Activated CD8-positive, alpha-beta memory T cell treated with anti-CD3 and anti-CD28 coated beads, Interleukin-2, amount 50 U/mL, for 24 hours (primary cell): Measurements from ENCODE around the gene RPAP3.
"Not testable (repeated sequence)": the region's sequence is repeated elsewhere in the genome, so short reads cannot be mapped to it uniquely, and the experiment has no call there.

ENCODE experiments used
- DNase-seq: peaks from one replicate; pipeline ENCODE4 v3.0.0-alpha.2; 2020; ENCODE audit errors: extremely low read depth

RPAP3 gene

GRCh38 chr12:47679785-47680184, 26.0 kb downstream of the RPAP3 start:
- DNase-seq, result no peak

- DNase-seq, result no peak
Measured at GRCh38 chr12:47672068-47672467, 33.8 kb downstream of the RPAP3 start.

DNA sequence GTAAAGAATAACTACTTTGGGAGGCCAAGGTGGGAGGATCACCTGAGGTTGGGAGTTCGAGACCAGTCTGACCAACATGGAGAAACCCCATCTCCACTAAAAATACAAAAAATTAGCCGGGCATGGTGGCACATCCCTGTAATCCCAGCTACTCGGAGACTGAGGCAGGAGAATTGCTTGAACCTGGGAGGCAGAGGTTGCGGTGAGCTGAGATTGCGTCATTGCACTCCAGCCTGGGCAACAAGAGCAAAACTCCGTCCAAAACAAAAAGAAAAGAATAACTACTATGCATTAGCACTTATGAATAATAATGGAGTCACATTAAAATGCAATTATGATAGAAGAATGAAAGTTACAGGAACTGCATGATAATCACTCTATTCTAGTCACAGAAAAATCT, 37.9 kb downstream of the RPAP3 start:
- not testable (repeated sequence) for DNase-seq

- no peak for DNase-seq
Measured at GRCh38 chr12:47652521-47653234, 53.2 kb downstream of the RPAP3 start.

- DNase-seq, result no peak
Measured at GRCh38 chr12:47651368-47652254, 54.2 kb downstream of the RPAP3 start.

GRCh38 chr12:47650469-47650868, 55.4 kb downstream of the RPAP3 start:
- no peak for DNase-seq

GRCh38 chr12:47649381-47649780, 56.4 kb downstream of the RPAP3 start:
- no peak for DNase-seq

- no peak for DNase-seq
Measured at GRCh38 chr12:47648056-47648579, 57.7 kb downstream of the RPAP3 start.

GRCh38 chr12:47642310-47642709, 63.5 kb downstream of the RPAP3 start:
- not testable (repeated sequence) for DNase-seq

DNA sequence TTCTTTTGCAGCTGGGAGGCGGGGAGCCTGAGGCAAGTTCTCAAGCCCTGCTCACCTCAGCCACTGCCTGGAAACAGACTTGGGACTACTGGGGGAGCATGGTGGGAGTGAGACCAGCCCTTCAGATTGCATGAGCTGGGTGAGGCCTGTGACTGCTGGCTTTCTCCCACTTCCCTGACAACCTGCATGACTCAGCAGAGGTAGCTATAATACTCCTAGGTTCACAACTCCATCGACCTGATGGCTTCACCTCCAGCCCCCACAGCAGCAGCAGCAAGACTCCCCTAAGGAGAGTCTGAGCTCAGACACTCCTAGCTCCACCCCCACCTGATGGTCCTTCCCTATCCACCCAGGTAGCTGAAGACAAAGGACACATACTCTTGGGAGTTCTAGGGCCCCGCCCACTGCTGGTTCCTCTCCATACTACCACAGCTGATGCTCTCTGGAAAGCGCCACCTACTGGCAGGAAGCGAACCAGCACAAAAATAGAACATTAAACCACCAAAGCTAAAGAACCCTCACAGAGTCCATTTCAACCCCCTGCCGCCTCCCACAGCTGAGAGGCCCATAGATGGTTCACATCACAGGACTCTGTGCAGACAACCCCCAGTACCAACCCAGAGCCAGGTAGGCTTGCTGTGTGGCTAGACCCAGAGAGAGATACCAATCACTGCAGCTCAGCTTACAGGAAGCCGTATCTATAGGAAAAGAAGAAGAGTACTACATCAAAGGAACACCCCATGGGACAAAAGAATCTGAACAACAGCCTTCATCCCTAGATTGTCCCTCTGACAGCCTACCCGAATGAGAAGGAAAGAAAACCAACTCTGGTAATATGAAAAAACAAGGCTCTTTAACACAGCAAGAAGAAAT, 68.7 kb downstream of the RPAP3 start:
- peak; percentile 17 for DNase-seq

- DNase-seq, result not testable (repeated sequence)
Measured at GRCh38 chr12:47635770-47636169, 70.1 kb downstream of the RPAP3 start.

GRCh38 chr12:47634127-47634526, 71.7 kb downstream of the RPAP3 start:
- no peak for DNase-seq

GRCh38 chr12:47621960-47622359, 83.9 kb downstream of the RPAP3 start:
- DNase-seq, result no peak

GRCh38 chr12:47617476-47617875, 88.4 kb downstream of the RPAP3 start:
- DNase-seq, result no peak

- no peak for DNase-seq
Measured at GRCh38 chr12:47616440-47616839, 89.4 kb downstream of the RPAP3 start.

GRCh38 chr12:47615711-47616110, 90.1 kb downstream of the RPAP3 start:
- no peak for DNase-seq

GRCh38 chr12:47614521-47614920, 91.3 kb downstream of the RPAP3 start:
- DNase-seq, result no peak

DNA sequence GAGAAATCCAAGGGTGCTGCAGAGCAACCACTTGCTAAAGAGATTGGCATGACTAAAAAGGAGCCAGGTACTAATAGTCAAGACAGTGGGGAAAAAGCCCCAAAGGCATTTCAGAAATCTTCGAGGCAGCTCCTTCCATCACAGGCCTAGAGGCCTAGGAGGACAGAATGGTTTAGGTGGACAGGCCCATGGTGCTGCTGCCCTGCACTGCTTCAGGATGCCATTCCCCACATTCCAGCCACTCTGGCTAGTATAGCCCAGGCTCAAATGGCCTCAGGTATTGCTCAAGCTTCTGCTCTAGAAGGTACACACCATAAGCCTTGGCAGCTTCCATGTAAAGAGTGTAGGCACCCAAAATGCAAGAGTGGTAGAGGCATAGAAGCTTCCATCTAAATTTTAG, 92.9 kb downstream of the RPAP3 start:
- DNase-seq, result no peak

DNA sequence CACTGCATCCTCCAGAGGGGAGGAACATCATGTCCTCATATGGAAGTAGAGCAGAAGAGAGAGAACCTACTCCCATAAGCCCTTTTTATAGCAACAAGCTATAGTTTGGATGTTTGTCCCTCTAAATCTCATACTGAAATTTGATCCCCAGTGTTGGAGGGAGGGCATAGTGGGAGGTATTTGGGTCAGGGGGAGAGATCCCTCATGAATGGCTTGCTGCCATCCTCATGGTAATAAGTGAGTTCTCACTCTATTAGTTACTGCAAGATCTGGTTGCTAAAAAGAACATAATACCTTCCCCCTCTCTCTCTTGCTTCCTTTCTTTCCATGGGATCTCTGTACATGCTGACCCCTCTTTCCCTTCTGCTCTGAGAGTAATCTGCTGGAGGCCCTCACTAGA, 93.9 kb downstream of the RPAP3 start:
- DNase-seq, result no peak
